HepG2 (cell line): ENCODE measurements around the gene PDE2A. TPM values are rescaled to one million over a fixed set of nuclear protein-coding genes. Genes with fewer than 3 reads are reported as not detected.

Experiments used
- ATAC-seq: fragments of 200-7000 bp; cut with Tn5 transposase; 3 replicates; pipeline ENCODE4 v1.9.1; 2020; ENCODE audit warnings: mild to moderate bottlenecking, moderate library complexity
- BruUV-seq: library from RNA; stranded (reverse); fragments of 400-500 nt; replicated peaks from 2 replicates; lab custom pipeline; 2021; lab: Mats Ljungman, UMichigan
- CTCF ChIA-PET: fragments of 300-600 bp; formaldehyde crosslinking; extraction: SDS; loops from one replicate; lab custom pipeline; 2021; ENCODE audit warnings: low total read pairs, inconsistent platforms, low intra/inter-chr PET ratio; lab: Yijun Ruan, JAX
- POLR2A ChIA-PET: fragments of 350-600 bp; sonication (Branson Sonifier 250); formaldehyde crosslinking; loops from one replicate; lab custom pipeline; 2020; ENCODE audit warnings: antibody characterized with exemption, inconsistent platforms; lab: Yijun Ruan, JAX
- DNase-seq: peaks from one replicate; pipeline ENCODE4 v3.0.0-alpha.2; 2015; ENCODE audit warnings: low spot score
- FAIRE-seq: peaks from 3 replicates; lab custom pipeline; 2011; peaks lifted over from hg19 to GRCh38; lab: Jason Lieb, UNC
- H2AFZ ChIP-seq: one replicate; pipeline ENCODE4 v1.6.1; 2011; ENCODE audit warnings: low read length, inconsistent platforms
- H3K27ac ChIP-seq: fragments of 300-600 bp; 3 replicates; pipeline ENCODE4 v1.8.0; 2011; ENCODE audit warnings: mixed run types, mild to moderate bottlenecking, mixed read lengths, low read length, inconsistent platforms; ENCODE audit not compliant: insufficient read depth; ENCODE audit errors: extremely low read length
- H3K27me3 ChIP-seq, 2 experiments: fragments of 200-600 bp in 1 of 2; 2 replicates in 1 of 2; 3 replicates in 1 of 2; pipeline versions ENCODE4 v1.6.0 to v1.8.0; 2011; ENCODE audit warnings: low read length in 2 of 2, mild to moderate bottlenecking in 2 of 2, moderate library complexity in 2 of 2, inconsistent platforms in 1 of 2; ENCODE audit not compliant: insufficient read depth in 2 of 2, control insufficient read depth in 1 of 2
- H3K36me3 ChIP-seq, 2 experiments: fragments of 200-600 bp in 1 of 2; replicated peaks in 1 of 2; 2 replicates in 1 of 2; 3 replicates in 1 of 2; pipeline versions ENCODE4 v1.5.1 to v1.8.0; 2011; ENCODE audit warnings: low read length in 2 of 2, inconsistent platforms in 1 of 2; ENCODE audit not compliant: insufficient read depth in 2 of 2, control insufficient read depth in 1 of 2
- H3K4me1 ChIP-seq: 2 replicates; pipeline ENCODE4 v1.5.1; 2012; ENCODE audit warnings: low read length, inconsistent platforms; ENCODE audit not compliant: insufficient read depth
- H3K4me2 ChIP-seq: 2 replicates; pipeline ENCODE4 v1.6.0; 2011; ENCODE audit warnings: low read depth, low read length, inconsistent platforms
- H3K4me3 ChIP-seq, 3 experiments: fragments of 200-600 bp in 1 of 3; sonication (generic), shearing (Covaris generic) in 1 of 3; replicated peaks in 1 of 3; 2 replicates each; pipeline ENCODE4 v1.5.1; 2011 to 2016; ENCODE audit warnings: low read length in 3 of 3, inconsistent platforms in 2 of 3, low read depth in 2 of 3, mild to moderate bottlenecking in 2 of 3, control low read depth in 1 of 3, mixed read lengths in 1 of 3; ENCODE audit not compliant: insufficient read depth in 1 of 3
- H3K79me2 ChIP-seq: one replicate; pipeline ENCODE4 v1.6.1; 2011; ENCODE audit warnings: low read length, inconsistent platforms; ENCODE audit not compliant: insufficient read depth
- H3K9ac ChIP-seq: 2 replicates; pipeline ENCODE4 v1.6.0; 2011; ENCODE audit warnings: mild to moderate bottlenecking, low read depth, low read length, inconsistent platforms; ENCODE audit not compliant: insufficient read depth
- H3K9me3 ChIP-seq: 2 replicates; pipeline ENCODE4 v1.5.1; 2012; ENCODE audit warnings: mild to moderate bottlenecking, low read length
- H4K20me1 ChIP-seq: 2 replicates; pipeline ENCODE4 v1.6.0; 2011; ENCODE audit warnings: inconsistent platforms, mild to moderate bottlenecking, low read length, moderate library complexity; ENCODE audit not compliant: insufficient read depth
- MAFK ChIP-seq, 2 experiments: IDR thresholded peaks in 1 of 2; conservative IDR thresholded peaks in 1 of 2; 2 replicates each; pipeline ENCODE4 v1.6.1; 2011; ENCODE audit warnings: improper control_type of control experiment in 2 of 2, low read length in 2 of 2
- PLRG1 ChIP-seq: fragments of 450-650 bp; conservative IDR thresholded peaks from 2 replicates; pipeline ENCODE4 v1.6.1; 2016
- RCOR2 ChIP-seq: IDR thresholded peaks from 2 replicates; pipeline ENCODE4 v1.6.1; 2016; ENCODE audit warnings: missing biosample characterization, missing genetic modification reagents
- RFX5 ChIP-seq: IDR thresholded peaks from 2 replicates; pipeline ENCODE4 v1.6.1; 2011; ENCODE audit warnings: low read depth, low read length, improper control_type of control experiment
- ZBTB34 ChIP-seq: sonication (generic); formaldehyde crosslinking; IDR thresholded peaks from 2 replicates; pipeline ENCODE4 v1.8.0; 2022; ENCODE audit warnings: mild to moderate bottlenecking, missing genetic modification reagents
- ZBTB38 ChIP-seq: sonication (generic); formaldehyde crosslinking; IDR thresholded peaks from 2 replicates; pipeline ENCODE4 v1.5.1; 2020; ENCODE audit warnings: mild to moderate bottlenecking, missing genetic modification reagents
- ZNF136 ChIP-seq: sonication (generic); formaldehyde crosslinking; IDR thresholded peaks from 2 replicates; pipeline ENCODE4 v1.8.1; 2022; ENCODE audit warnings: low read depth, mild to moderate bottlenecking, moderate library complexity, missing genetic modification reagents
- ZNF569 ChIP-seq: sonication (generic); formaldehyde crosslinking; IDR thresholded peaks from 2 replicates; pipeline ENCODE4 v1.5.0; 2020; ENCODE audit warnings: mild to moderate bottlenecking, missing genetic modification reagents, moderate library complexity, borderline replicate concordance
- WGBS: methylation state at CpG from one replicate; pipeline ENCODE4 v1.1.6; 2017; ENCODE audit warnings: low lambda C conversion rate; 5-methylcytosine and 5-hydroxymethylcytosine counted together
- in situ Hi-C: cut with HindIII; loops from 2 replicates; pipeline ENCODE4 v1.10.0; 2017; ENCODE audit warnings: low pct_unique_long_range_greater_than_20kb; ENCODE audit not compliant: extremely low pct_ligation_motif_present
- intact Hi-C: fragments of 100-400 bp; cut with micrococcal nuclease; formaldehyde crosslinking; loops from one replicate; pipeline ENCODE4 v1.10.0; 2022; ENCODE audit not compliant: unreplicated experiment
- polyA plus RNA-seq, 8 experiments: library from polyadenylated mRNA; depleted of rRNA in 3 of 8; stranded (reverse) in 7 of 8; unstranded in 1 of 8; fragments of >200 nt; fragmentation: Illumina TruSeq in 4 of 8; extraction: Trizol in 4 of 8; gene quantifications; 2 replicates each; pipeline versions ENCODE4 v1.2.1 to v1.2.3, GENCODE V29; 2011 to 2016; ENCODE audit warnings: low read depth in 4 of 8, missing spikeins in 1 of 8, mixed read lengths in 1 of 8; ENCODE audit not compliant: insufficient read depth in 1 of 8
- total RNA-seq, 5 experiments: library from RNA; depleted of rRNA; stranded (reverse); fragments of >200 nt; fragmentation: Illumina TruSeq; extraction: Trizol; gene quantifications; 2 replicates each; pipeline ENCODE4 v1.2.3, GENCODE V29; 2016; ENCODE audit warnings: low read depth in 1 of 5
- TF ChIP-seq, protein P1 (sequence below): sonication (generic); formaldehyde crosslinking; IDR thresholded peaks from 2 replicates; pipeline ENCODE4 v1.5.0; 2020; ENCODE audit warnings: missing genetic modification reagents, mild to moderate bottlenecking, borderline replicate concordance
- TF ChIP-seq, protein P2 (sequence below): sonication (generic); formaldehyde crosslinking; IDR thresholded peaks from 2 replicates; pipeline ENCODE4 v1.5.1; 2020; ENCODE audit warnings: mild to moderate bottlenecking, missing genetic modification reagents, moderate library complexity
- TF ChIP-seq, protein P3 (sequence below): sonication (generic); formaldehyde crosslinking; IDR thresholded peaks from 2 replicates; pipeline ENCODE4 v1.5.0; 2020; ENCODE audit warnings: mild to moderate bottlenecking, missing genetic modification reagents, borderline replicate concordance

Gene PDE2A
- total and polyA plus RNA-seq, 2 of the 13 experiments (the other 11 are each of a cell fraction or from before 2014, with no cell fraction given) = 3.1 TPM; not detected in 1

GRCh38 chr11:72722050-72722748 lies 48.0 kb upstream of the PDE2A start (continued):
- TF ChIP-seq ZNF569 (CRISPR knock-in tag) (no peak), ZNF136 (CRISPR knock-in tag) (no peak), RFX5 (peak; percentile 100), MAFK (conservative IDR thresholded peaks at IDR 0.05 in 1 of 2, IDR thresholded peaks at IDR 0.05 in 1 of 2; ENCODE audit: low read length in 2 of 2) (no peak)

- H3K9me3 ChIP-seq = no peaks in the 10 kb centered on the region
- 94% methylated on average over 4 of the region's 13 CpGs for WGBS
- no peak overlapping the region for H3K4me2 ChIP-seq
- no peak overlapping the region for H2AFZ ChIP-seq
- ChIA-PET POLR2A (no interaction called here), CTCF (no interaction called here)
- no peak overlapping the region for H3K4me3 ChIP-seq
- FAIRE-seq (no peak), ATAC-seq (no peak), DNase-seq (no peak)
- H3K27ac ChIP-seq = no peak overlapping the region
- peaks cover 18% of the 10 kb centered on the region; the same call in 1 of the 2 replicates for H4K20me1 ChIP-seq
- no peaks in the 10 kb centered on the region for H3K27me3 ChIP-seq
- H3K79me2 ChIP-seq = peaks cover 45% of the 10 kb centered on the region
- in situ Hi-C loops = no loop called here
- H3K9ac ChIP-seq = no peak overlapping the region
- BruUV-seq = no TSS peak
- H3K36me3 ChIP-seq = peaks cover 47 to 91% of the 10 kb centered on the region in 2 experiments; a peak in 4 of 5 replicates
- no peaks in the 10 kb centered on the region for H3K4me1 ChIP-seq
- intact Hi-C loops = no loop called here
- TF ChIP-seq ZBTB38 (CRISPR knock-in tag) = no peak
- no peak for TF ChIP-seq ZBTB34 (CRISPR knock-in tag)
- TF ChIP-seq, protein P1, sequence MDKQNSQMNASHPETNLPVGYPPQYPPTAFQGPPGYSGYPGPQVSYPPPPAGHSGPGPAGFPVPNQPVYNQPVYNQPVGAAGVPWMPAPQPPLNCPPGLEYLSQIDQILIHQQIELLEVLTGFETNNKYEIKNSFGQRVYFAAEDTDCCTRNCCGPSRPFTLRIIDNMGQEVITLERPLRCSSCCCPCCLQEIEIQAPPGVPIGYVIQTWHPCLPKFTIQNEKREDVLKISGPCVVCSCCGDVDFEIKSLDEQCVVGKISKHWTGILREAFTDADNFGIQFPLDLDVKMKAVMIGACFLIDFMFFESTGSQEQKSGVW (CRISPR knock-in tag) = no peak
- TF ChIP-seq RCOR2 (CRISPR knock-in tag) = no peak
- TF ChIP-seq PLRG1 = no peak
- TF ChIP-seq, protein P2, sequence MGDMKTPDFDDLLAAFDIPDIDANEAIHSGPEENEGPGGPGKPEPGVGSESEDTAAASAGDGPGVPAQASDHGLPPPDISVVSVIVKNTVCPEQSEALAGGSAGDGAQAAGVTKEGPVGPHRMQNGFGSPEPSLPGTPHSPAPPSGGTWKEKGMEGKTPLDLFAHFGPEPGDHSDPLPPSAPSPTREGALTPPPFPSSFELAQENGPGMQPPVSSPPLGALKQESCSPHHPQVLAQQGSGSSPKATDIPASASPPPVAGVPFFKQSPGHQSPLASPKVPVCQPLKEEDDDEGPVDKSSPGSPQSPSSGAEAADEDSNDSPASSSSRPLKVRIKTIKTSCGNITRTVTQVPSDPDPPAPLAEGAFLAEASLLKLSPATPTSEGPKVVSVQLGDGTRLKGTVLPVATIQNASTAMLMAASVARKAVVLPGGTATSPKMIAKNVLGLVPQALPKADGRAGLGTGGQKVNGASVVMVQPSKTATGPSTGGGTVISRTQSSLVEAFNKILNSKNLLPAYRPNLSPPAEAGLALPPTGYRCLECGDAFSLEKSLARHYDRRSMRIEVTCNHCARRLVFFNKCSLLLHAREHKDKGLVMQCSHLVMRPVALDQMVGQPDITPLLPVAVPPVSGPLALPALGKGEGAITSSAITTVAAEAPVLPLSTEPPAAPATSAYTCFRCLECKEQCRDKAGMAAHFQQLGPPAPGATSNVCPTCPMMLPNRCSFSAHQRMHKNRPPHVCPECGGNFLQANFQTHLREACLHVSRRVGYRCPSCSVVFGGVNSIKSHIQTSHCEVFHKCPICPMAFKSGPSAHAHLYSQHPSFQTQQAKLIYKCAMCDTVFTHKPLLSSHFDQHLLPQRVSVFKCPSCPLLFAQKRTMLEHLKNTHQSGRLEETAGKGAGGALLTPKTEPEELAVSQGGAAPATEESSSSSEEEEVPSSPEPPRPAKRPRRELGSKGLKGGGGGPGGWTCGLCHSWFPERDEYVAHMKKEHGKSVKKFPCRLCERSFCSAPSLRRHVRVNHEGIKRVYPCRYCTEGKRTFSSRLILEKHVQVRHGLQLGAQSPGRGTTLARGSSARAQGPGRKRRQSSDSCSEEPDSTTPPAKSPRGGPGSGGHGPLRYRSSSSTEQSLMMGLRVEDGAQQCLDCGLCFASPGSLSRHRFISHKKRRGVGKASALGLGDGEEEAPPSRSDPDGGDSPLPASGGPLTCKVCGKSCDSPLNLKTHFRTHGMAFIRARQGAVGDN (CRISPR knock-in tag) = peak; percentile 33; the same call in 1 of the 2 replicates
- TF ChIP-seq, protein P3, sequence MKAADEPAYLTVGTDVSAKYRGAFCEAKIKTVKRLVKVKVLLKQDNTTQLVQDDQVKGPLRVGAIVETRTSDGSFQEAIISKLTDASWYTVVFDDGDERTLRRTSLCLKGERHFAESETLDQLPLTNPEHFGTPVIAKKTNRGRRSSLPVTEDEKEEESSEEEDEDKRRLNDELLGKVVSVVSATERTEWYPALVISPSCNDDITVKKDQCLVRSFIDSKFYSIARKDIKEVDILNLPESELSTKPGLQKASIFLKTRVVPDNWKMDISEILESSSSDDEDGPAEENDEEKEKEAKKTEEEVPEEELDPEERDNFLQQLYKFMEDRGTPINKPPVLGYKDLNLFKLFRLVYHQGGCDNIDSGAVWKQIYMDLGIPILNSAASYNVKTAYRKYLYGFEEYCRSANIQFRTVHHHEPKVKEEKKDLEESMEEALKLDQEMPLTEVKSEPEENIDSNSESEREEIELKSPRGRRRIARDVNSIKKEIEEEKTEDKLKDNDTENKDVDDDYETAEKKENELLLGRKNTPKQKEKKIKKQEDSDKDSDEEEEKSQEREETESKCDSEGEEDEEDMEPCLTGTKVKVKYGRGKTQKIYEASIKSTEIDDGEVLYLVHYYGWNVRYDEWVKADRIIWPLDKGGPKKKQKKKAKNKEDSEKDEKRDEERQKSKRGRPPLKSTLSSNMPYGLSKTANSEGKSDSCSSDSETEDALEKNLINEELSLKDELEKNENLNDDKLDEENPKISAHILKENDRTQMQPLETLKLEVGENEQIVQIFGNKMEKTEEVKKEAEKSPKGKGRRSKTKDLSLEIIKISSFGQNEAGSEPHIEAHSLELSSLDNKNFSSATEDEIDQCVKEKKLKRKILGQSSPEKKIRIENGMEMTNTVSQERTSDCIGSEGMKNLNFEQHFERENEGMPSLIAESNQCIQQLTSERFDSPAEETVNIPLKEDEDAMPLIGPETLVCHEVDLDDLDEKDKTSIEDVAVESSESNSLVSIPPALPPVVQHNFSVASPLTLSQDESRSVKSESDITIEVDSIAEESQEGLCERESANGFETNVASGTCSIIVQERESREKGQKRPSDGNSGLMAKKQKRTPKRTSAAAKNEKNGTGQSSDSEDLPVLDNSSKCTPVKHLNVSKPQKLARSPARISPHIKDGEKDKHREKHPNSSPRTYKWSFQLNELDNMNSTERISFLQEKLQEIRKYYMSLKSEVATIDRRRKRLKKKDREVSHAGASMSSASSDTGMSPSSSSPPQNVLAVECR (CRISPR knock-in tag) = no peak
Measured at GRCh38 chr11:72721689-72722049, 47.4 kb upstream of the PDE2A start.
